K562 (cell line): Measurements from ENCODE around the gene INHA. TPM values are rescaled to one million over a fixed set of nuclear protein-coding genes. Genes with fewer than 3 reads are reported as not detected.

ENCODE experiments used
- ATF1 ChIP-seq, 2 experiments: fragments of 450-650 bp in 1 of 2; IDR thresholded peaks; 2 replicates each; pipeline ENCODE4 v1.6.1; 2016; ENCODE audit warnings: missing compliant biosample characterization in 1 of 2, missing genetic modification characterization in 1 of 2
- BCOR ChIP-seq: fragments of 450-650 bp; IDR thresholded peaks from 2 replicates; pipeline ENCODE4 v1.6.1; 2016
- E2F3 ChIP-seq: fragments of 250-450 bp; sonication (Bioruptor Pico); IDR thresholded peaks from 2 replicates; pipeline ENCODE4 v1.4.0; 2020; ENCODE audit warnings: mild to moderate bottlenecking
- EP300 ChIP-seq: IDR thresholded peaks from 2 replicates; pipeline ENCODE4 v1.6.1; 2012; ENCODE audit warnings: low read length, improper control_type of control experiment
- HDAC3 ChIP-seq: fragments of 450-650 bp; IDR thresholded peaks from 2 replicates; pipeline ENCODE4 v1.6.1; 2018; ENCODE audit warnings: borderline replicate concordance, mild to moderate bottlenecking, moderate library complexity; ENCODE audit not compliant: partially characterized antibody
- MBD2 ChIP-seq: sonication (generic); IDR thresholded peaks from 2 replicates; pipeline ENCODE4 v1.6.1; 2016; ENCODE audit warnings: low read depth, borderline replicate concordance
- MEF2A ChIP-seq: IDR thresholded peaks from 2 replicates; pipeline ENCODE4 v1.6.1; 2011; ENCODE audit warnings: low read depth, mild to moderate bottlenecking, low read length, moderate library complexity; ENCODE audit not compliant: control insufficient read depth
- MIER1 ChIP-seq: fragments of 450-650 bp; IDR thresholded peaks from 2 replicates; pipeline ENCODE4 v1.6.1; 2016; ENCODE audit warnings: antibody characterized with exemption, mild to moderate bottlenecking, low read depth
- MTA3 ChIP-seq: fragments of 450-650 bp; formaldehyde crosslinking; IDR thresholded peaks from 2 replicates; pipeline ENCODE4 v1.6.1; 2017; ENCODE audit warnings: mild to moderate bottlenecking, borderline replicate concordance
- NCOR1 ChIP-seq: fragments of 450-650 bp; IDR thresholded peaks from 2 replicates; pipeline ENCODE4 v1.6.1; 2016; ENCODE audit warnings: mild to moderate bottlenecking, moderate library complexity
- NFIC ChIP-seq: fragments of 450-650 bp; IDR thresholded peaks from 2 replicates; pipeline ENCODE4 v1.6.1; 2017; ENCODE audit warnings: mild to moderate bottlenecking, inconsistent platforms
- NR2C2 ChIP-seq, 2 experiments: fragments of 200-800 bp in 1 of 2; sonication (Bioruptor generic) in 1 of 2; sonication (generic) in 1 of 2; formaldehyde crosslinking in 1 of 2; IDR thresholded peaks; 2 replicates each; pipeline versions ENCODE4 v1.6.1 to v1.8.0; 2016 to 2022; ENCODE audit warnings: mild to moderate bottlenecking in 1 of 2, missing compliant biosample characterization in 1 of 2, missing genetic modification characterization in 1 of 2, missing genetic modification reagents in 1 of 2
- TCF3 ChIP-seq: sonication (generic); formaldehyde crosslinking; IDR thresholded peaks from 2 replicates; pipeline ENCODE4 v1.4.0; 2020; ENCODE audit warnings: mild to moderate bottlenecking, missing genetic modification reagents
- ZBTB7A ChIP-seq: IDR thresholded peaks from 2 replicates; pipeline ENCODE4 v1.6.1; 2011; ENCODE audit warnings: low read depth, mild to moderate bottlenecking, low read length, moderate library complexity, borderline replicate concordance; ENCODE audit not compliant: control insufficient read depth
- ZNF431 ChIP-seq: sonication (generic); formaldehyde crosslinking; IDR thresholded peaks from 2 replicates; pipeline ENCODE4 v1.8.0; 2022; ENCODE audit warnings: mild to moderate bottlenecking, missing genetic modification reagents
- polyA plus RNA-seq, 8 experiments: library from polyadenylated mRNA; depleted of rRNA in 4 of 8; stranded (reverse) in 5 of 8; unstranded in 3 of 8; fragments of >200 nt; fragmentation: Nextera tagmentation in 2 of 8; fragmentation: Illumina TruSeq in 1 of 8; extraction: Ambion mirVana in 2 of 8; extraction: Trizol in 1 of 8; gene quantifications; 2 replicates each; pipeline versions ENCODE4 v1.2.1 to v1.2.3, GENCODE V29; 2011 to 2014; ENCODE audit warnings: inconsistent platforms in 1 of 8, missing spikeins in 1 of 8
- total RNA-seq, 7 experiments: library from RNA; depleted of rRNA in 6 of 7; stranded (reverse); fragments of >200 nt in 6 of 7; fragmentation: Illumina TruSeq in 2 of 7; extraction: Trizol in 2 of 7; gene quantifications; 2 replicates each; pipeline versions ENCODE4 v1.2.1 to v1.2.3, GENCODE V29; 2011 to 2021; ENCODE audit warnings: low replicate concordance in 1 of 7
- TF ChIP-seq, protein P1 (sequence below), 3 experiments: fragments of 200-800 bp in 1 of 3; fragments of 250-450 bp in 1 of 3; fragments of 450-650 bp in 1 of 3; sonication (Bioruptor Pico) in 1 of 3; sonication (Bioruptor generic) in 1 of 3; formaldehyde crosslinking in 1 of 3; IDR thresholded peaks; 2 replicates each; pipeline versions ENCODE4 v1.6.1 to v1.8.0; 2016 to 2022; ENCODE audit warnings: mild to moderate bottlenecking in 2 of 3, missing genetic modification characterization in 2 of 3, missing compliant biosample characterization in 1 of 3, moderate library complexity in 1 of 3
- TF ChIP-seq, protein P2 (sequence below): IDR thresholded peaks from 3 replicates; pipeline ENCODE4 v1.6.1; 2011; ENCODE audit warnings: borderline replicate concordance, mild to moderate bottlenecking, moderate library complexity; ENCODE audit not compliant: insufficient read length; ENCODE audit errors: extremely low read depth

The INHA gene
- total and polyA plus RNA-seq, 9 of the 15 experiments (the other 6 are each of a cell fraction or from before 2014, with no cell fraction given): 0.07 to 1.9 (median 0.40) TPM

DNA sequence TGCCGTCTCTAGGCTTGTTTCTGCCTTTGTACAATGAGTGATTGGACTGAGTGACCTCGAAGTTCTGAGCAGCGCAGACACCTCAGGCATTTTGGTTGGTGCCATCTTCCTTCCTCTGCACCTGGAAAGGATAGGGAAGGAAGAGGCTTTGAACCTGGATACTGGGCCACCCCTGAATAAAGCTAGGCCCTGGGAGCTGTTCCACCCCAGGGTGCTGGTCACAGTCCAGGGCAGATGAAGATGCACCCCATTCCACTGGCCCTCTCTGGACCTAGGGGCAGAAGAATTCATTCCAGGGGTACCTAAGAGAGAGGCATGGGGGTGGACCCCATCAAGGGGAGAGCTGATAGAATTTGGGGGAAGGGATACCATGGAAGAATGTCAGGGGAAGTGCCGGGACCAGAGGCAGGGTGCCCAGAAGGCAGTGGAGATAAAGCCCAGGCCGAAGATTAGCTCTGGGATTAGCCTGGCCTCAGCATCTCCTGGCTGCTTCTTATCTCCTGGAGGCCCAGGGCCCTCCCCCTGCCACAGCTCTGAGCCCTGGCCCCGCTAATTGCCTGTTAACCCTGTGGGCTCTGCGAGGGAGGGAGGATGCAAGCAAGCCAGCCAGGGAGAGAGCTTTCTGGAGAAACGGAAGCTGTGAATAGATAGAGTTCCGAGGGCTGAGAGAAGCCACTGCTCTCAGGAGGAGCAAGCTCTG is 46.4 kb upstream of the INHA start (continued):
- TF ChIP-seq NFIC (peak; percentile 80), BCOR (peak; percentile 34; the same call in 1 of the 2 replicates), NCOR1 (peak; percentile 90), EP300 (peak; percentile 93), E2F3 (no peak), NR2C2 (CRISPR knock-in tag; IDR thresholded peaks at IDR 0.05) (no peak), NR2C2 (tag; IDR thresholded peaks at IDR 0.05) (0 out of 2 replicates have a peak, but pooled peaks have one; percentile 50), ZNF431 (CRISPR knock-in tag) (0 out of 2 replicates have a peak, but pooled peaks have one; percentile 29), MIER1 (peak; percentile 54; the same call in 1 of the 2 replicates), HDAC3 (peak; percentile 79), MBD2 (0 out of 2 replicates have a peak, but pooled peaks have one; percentile 43), ZBTB7A (peak; percentile 68; the same call in 1 of the 2 replicates), TCF3 (CRISPR knock-in tag) (peak; percentile 93), MTA3 (peak; percentile 83; the same call in 1 of the 2 replicates), ATF1 (CRISPR knock-in tag; IDR thresholded peaks at IDR 0.05) (no peak), ATF1 (tag; IDR thresholded peaks at IDR 0.05) (peak; percentile 24; the same call in 1 of the 2 replicates), MEF2A (no peak)
- TF ChIP-seq, protein P1, sequence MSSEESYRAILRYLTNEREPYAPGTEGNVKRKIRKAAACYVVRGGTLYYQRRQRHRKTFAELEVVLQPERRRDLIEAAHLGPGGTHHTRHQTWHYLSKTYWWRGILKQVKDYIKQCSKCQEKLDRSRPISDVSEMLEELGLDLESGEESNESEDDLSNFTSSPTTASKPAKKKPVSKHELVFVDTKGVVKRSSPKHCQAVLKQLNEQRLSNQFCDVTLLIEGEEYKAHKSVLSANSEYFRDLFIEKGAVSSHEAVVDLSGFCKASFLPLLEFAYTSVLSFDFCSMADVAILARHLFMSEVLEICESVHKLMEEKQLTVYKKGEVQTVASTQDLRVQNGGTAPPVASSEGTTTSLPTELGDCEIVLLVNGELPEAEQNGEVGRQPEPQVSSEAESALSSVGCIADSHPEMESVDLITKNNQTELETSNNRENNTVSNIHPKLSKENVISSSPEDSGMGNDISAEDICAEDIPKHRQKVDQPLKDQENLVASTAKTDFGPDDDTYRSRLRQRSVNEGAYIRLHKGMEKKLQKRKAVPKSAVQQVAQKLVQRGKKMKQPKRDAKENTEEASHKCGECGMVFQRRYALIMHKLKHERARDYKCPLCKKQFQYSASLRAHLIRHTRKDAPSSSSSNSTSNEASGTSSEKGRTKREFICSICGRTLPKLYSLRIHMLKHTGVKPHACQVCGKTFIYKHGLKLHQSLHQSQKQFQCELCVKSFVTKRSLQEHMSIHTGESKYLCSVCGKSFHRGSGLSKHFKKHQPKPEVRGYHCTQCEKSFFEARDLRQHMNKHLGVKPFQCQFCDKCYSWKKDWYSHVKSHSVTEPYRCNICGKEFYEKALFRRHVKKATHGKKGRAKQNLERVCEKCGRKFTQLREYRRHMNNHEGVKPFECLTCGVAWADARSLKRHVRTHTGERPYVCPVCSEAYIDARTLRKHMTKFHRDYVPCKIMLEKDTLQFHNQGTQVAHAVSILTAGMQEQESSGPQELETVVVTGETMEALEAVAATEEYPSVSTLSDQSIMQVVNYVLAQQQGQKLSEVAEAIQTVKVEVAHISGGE (CRISPR knock-in tag; IDR thresholded peaks at IDR 0.05): peak in 1 of 3 experiments; percentile 47; a peak in 1 of 6 replicates
- TF ChIP-seq, protein P2, sequence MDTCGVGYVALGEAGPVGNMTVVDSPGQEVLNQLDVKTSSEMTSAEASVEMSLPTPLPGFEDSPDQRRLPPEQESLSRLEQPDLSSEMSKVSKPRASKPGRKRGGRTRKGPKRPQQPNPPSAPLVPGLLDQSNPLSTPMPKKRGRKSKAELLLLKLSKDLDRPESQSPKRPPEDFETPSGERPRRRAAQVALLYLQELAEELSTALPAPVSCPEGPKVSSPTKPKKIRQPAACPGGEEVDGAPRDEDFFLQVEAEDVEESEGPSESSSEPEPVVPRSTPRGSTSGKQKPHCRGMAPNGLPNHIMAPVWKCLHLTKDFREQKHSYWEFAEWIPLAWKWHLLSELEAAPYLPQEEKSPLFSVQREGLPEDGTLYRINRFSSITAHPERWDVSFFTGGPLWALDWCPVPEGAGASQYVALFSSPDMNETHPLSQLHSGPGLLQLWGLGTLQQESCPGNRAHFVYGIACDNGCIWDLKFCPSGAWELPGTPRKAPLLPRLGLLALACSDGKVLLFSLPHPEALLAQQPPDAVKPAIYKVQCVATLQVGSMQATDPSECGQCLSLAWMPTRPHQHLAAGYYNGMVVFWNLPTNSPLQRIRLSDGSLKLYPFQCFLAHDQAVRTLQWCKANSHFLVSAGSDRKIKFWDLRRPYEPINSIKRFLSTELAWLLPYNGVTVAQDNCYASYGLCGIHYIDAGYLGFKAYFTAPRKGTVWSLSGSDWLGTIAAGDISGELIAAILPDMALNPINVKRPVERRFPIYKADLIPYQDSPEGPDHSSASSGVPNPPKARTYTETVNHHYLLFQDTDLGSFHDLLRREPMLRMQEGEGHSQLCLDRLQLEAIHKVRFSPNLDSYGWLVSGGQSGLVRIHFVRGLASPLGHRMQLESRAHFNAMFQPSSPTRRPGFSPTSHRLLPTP: no peak
